AG04449 (cell line): ENCODE results near the gene WNK1.

Experiments used
- CTCF ChIA-PET: fragments of 350-600 bp; formaldehyde crosslinking; extraction: SDS; loops from one replicate; lab custom pipeline; 2021; ENCODE audit warnings: antibody characterized with exemption; lab: Yijun Ruan, JAX
- POLR2A ChIA-PET: fragments of 400-600, 350-600 bp; formaldehyde crosslinking; extraction: SDS; loops from one replicate; lab custom pipeline; 2020; ENCODE audit warnings: antibody characterized with exemption, inconsistent platforms; lab: Yijun Ruan, JAX
- DNase-seq: peaks from one replicate; pipeline ENCODE4 v3.0.0-alpha.2; 2010; ENCODE audit warnings: low read depth, low spot score
- H3K4me3 ChIP-seq: 2 replicates; pipeline ENCODE4 v1.5.1; 2011; ENCODE audit warnings: low read depth, mild to moderate bottlenecking, control low read depth, low read length
- CTCF ChIP-seq: IDR thresholded peaks from one replicate; pipeline ENCODE4 v1.5.1; 2011; ENCODE audit warnings: mild to moderate bottlenecking, moderate library complexity, low read length, control low read depth, inconsistent platforms; ENCODE audit not compliant: insufficient read depth; ENCODE audit errors: missing control alignments

Gene WNK1

GRCh38 chr12:954741-955140 lies 202.4 kb downstream of the WNK1 start:
- no peak for TF ChIP-seq CTCF
- ChIA-PET CTCF (no interaction called here), POLR2A (no interaction called here)
- DNase-seq = no peak
- no peak overlapping the region for H3K4me3 ChIP-seq

- CTCF ChIA-PET = interaction anchor here (1.2 kb wide), 1 partner anchor 12 kb away, joined by 3 read pairs; no protein-coding TSS in a partner anchor
- DNase-seq = no peak
- no peak overlapping the region for H3K4me3 ChIP-seq
- POLR2A ChIA-PET = no interaction called here
- no peak for TF ChIP-seq CTCF
Observed at GRCh38 chr12:955939-956338, 203.6 kb downstream of the WNK1 start.

GRCh38 chr12:958588-959123 lies 206.3 kb downstream of the WNK1 start:
- no peak for DNase-seq
- POLR2A ChIA-PET = no interaction called here
- CTCF ChIA-PET = interaction anchor here (0.6 to 1.0 kb wide), 4 partner anchors 9 to 389 kb away, joined by 3 to 4 read pairs (median 3); partner anchors contain the start of gene RAD52
- TF ChIP-seq CTCF = no peak
- no peak overlapping the region for H3K4me3 ChIP-seq
